ENCODE results near the gene IKZF1.

The IKZF1 gene

GRCh38 chr7:50310361-50310760 lies 5.8 kb downstream of the IKZF1 start:
- Histone ChIP-seq H3K4me3 (no peak overlapping the region), H3K4me1 (no peaks in the 10 kb centered on the region), H3K27ac (no peak overlapping the region), H3K36me3 (no peaks in the 10 kb centered on the region), H3K27me3 (peaks cover 0 to 3% of the 10 kb centered on the region in 2 donors), H3K9me3 (no peaks in the 10 kb centered on the region)
- TF ChIP-seq CTCF (IDR thresholded peaks at IDR 0.05): no peak
- no peak for DNase-seq
- intact Hi-C loops (cut with DNase I; ENCODE audit: low total_unique reads): no loop called here

- intact Hi-C loops (cut with DNase I; ENCODE audit: low total_unique reads): no loop called here
- no peak overlapping the region for H3K4me3 ChIP-seq
- H3K27me3 ChIP-seq: peaks cover 0 to 3% of the 10 kb centered on the region in 2 donors
- no peak for TF ChIP-seq CTCF (IDR thresholded peaks at IDR 0.05)
- DNase-seq: no peak
- no peaks in the 10 kb centered on the region for H3K36me3 ChIP-seq
- no peak overlapping the region for H3K27ac ChIP-seq
- H3K9me3 ChIP-seq: no peaks in the 10 kb centered on the region
- no peaks in the 10 kb centered on the region for H3K4me1 ChIP-seq
Measured at GRCh38 chr7:50310956-50311355, 6.4 kb downstream of the IKZF1 start.

GRCh38 chr7:50312250-50313162 lies 8.0 kb downstream of the IKZF1 start:
- intact Hi-C loops (cut with DNase I; ENCODE audit: low total_unique reads): no loop called here
- no peak for TF ChIP-seq CTCF (IDR thresholded peaks at IDR 0.05)
- no peak overlapping the region for H3K27ac ChIP-seq
- no peaks in the 10 kb centered on the region for H3K4me1 ChIP-seq
- no peak for DNase-seq
- no peaks in the 10 kb centered on the region for H3K27me3 ChIP-seq
- no peaks in the 10 kb centered on the region for H3K9me3 ChIP-seq
- no peak overlapping the region for H3K4me3 ChIP-seq
- no peaks in the 10 kb centered on the region for H3K36me3 ChIP-seq

GRCh38 chr7:50314836-50315592 lies 10.5 kb downstream of the IKZF1 start:
- intact Hi-C loops (cut with DNase I; ENCODE audit: low total_unique reads): no loop called here
- Histone ChIP-seq H3K4me3 (no peak overlapping the region), H3K36me3 (no peaks in the 10 kb centered on the region), H3K27me3 (peaks cover 0 to 3% of the 10 kb centered on the region in 2 donors), H3K4me1 (no peaks in the 10 kb centered on the region), H3K9me3 (no peaks in the 10 kb centered on the region), H3K27ac (no peak overlapping the region)
- DNase-seq: no peak
- no peak for TF ChIP-seq CTCF (IDR thresholded peaks at IDR 0.05)

GRCh38 chr7:50315739-50316671 lies 11.5 kb downstream of the IKZF1 start:
- no peaks in the 10 kb centered on the region for H3K36me3 ChIP-seq
- DNase-seq: no peak
- intact Hi-C loops (cut with DNase I; ENCODE audit: low total_unique reads): no loop called here
- peaks cover 0 to 3% of the 10 kb centered on the region in 2 donors for H3K27me3 ChIP-seq
- H3K4me1 ChIP-seq: no peaks in the 10 kb centered on the region
- no peaks in the 10 kb centered on the region for H3K9me3 ChIP-seq
- no peak overlapping the region for H3K27ac ChIP-seq
- TF ChIP-seq CTCF (IDR thresholded peaks at IDR 0.05): no peak
- no peak overlapping the region for H3K4me3 ChIP-seq
